ENCODE results near the gene FEM1A. TPM values are rescaled to one million over a fixed set of nuclear protein-coding genes. Genes with fewer than 3 reads are reported as not detected.
A peak's percentile ranks its signal among the peaks of the same experiment; 100 is the strongest.
"Not testable (repeated sequence)": the region's sequence is repeated elsewhere in the genome, so short reads cannot be mapped to it uniquely, and the experiment has no call there.

The FEM1A gene
- 1 to 10 TPM; 7.7 to 9.1 TPM for total RNA-seq
- long read RNA-seq, donor 1, full-length matches to known transcripts: 12 of 13 reads
- long read RNA-seq, donor 1, partial matches to known transcripts: 0 of 13 reads
- long read RNA-seq, donor 1, other reads (novel, unspliced or antisense): 1 of 13 reads
- long read RNA-seq, donor 2, full-length matches to known transcripts: 74 of 74 reads
- long read RNA-seq, donor 2, partial matches to known transcripts: 0 of 74 reads
- long read RNA-seq, donor 2, other reads (novel, unspliced or antisense): 0 of 74 reads

- peak; percentile 100 for DNase-seq (ENCODE audit: low spot score)
- intact Hi-C loops (cut with DNase I): no loop called here
Measured at GRCh38 chr19:4791183-4792018, at the start of gene FEM1A. Gene FEM1A, plus strand, starts transcription at chr19:4791734. Its CDS starts 121 bp downstream, at chr19:4791855.

- no peak for DNase-seq (ENCODE audit: low spot score)
- intact Hi-C loops (cut with DNase I): no loop called here
Measured at GRCh38 chr19:4742723-4743646, 48.5 kb upstream of the FEM1A start.

GRCh38 chr19:4744451-4745174 lies 46.9 kb upstream of the FEM1A start:
- DNase-seq (ENCODE audit: low spot score): no peak
- intact Hi-C loops (cut with DNase I): no loop called here

GRCh38 chr19:4745175-4745574 lies 46.4 kb upstream of the FEM1A start:
- DNase-seq (ENCODE audit: low spot score); intact Hi-C loops (cut with DNase I): not testable (repeated sequence)

GRCh38 chr19:4745986-4746385 lies 45.5 kb upstream of the FEM1A start:
- intact Hi-C loops (cut with DNase I): no loop called here

GRCh38 chr19:4748185-4748584 lies 43.3 kb upstream of the FEM1A start:
- intact Hi-C loops (cut with DNase I): no loop called here

More at GRCh38 chr19:4745986-4746385, 45.5 kb upstream of the FEM1A start:
- DNase-seq (ENCODE audit: low spot score): no peak

GRCh38 chr19:4748589-4748988 lies 42.9 kb upstream of the FEM1A start:
- intact Hi-C loops (cut with DNase I): no loop called here
- DNase-seq (ENCODE audit: low spot score): no peak

More at GRCh38 chr19:4748185-4748584, 43.3 kb upstream of the FEM1A start:
- DNase-seq (ENCODE audit: low spot score): no peak

- intact Hi-C loops (cut with DNase I): no loop called here
- DNase-seq (ENCODE audit: low spot score): no peak
Measured at GRCh38 chr19:4749870-4750590, 41.5 kb upstream of the FEM1A start.

- intact Hi-C loops (cut with DNase I): no loop called here
- no peak for DNase-seq (ENCODE audit: low spot score)
Measured at GRCh38 chr19:4754248-4754647, 37.3 kb upstream of the FEM1A start.

- intact Hi-C loops (cut with DNase I): no loop called here
- no peak for DNase-seq (ENCODE audit: low spot score)
Measured at GRCh38 chr19:4755459-4755858, 36.1 kb upstream of the FEM1A start.

GRCh38 chr19:4758082-4758481 lies 33.5 kb upstream of the FEM1A start:
- intact Hi-C loops (cut with DNase I): no loop called here

GRCh38 chr19:4758659-4759058 lies 32.9 kb upstream of the FEM1A start:
- intact Hi-C loops (cut with DNase I): no loop called here
- no peak for DNase-seq (ENCODE audit: low spot score)

More at GRCh38 chr19:4758082-4758481, 33.5 kb upstream of the FEM1A start:
- DNase-seq (ENCODE audit: low spot score): no peak

GRCh38 chr19:4759388-4760284 lies 31.9 kb upstream of the FEM1A start:
- peak; percentile 96 for DNase-seq (ENCODE audit: low spot score)
- intact Hi-C loops (cut with DNase I): no loop called here

- intact Hi-C loops (cut with DNase I): no loop called here
- no peak for DNase-seq (ENCODE audit: low spot score)
Measured at GRCh38 chr19:4760285-4760650, 31.3 kb upstream of the FEM1A start.

- intact Hi-C loops (cut with DNase I): no loop called here
- no peak for DNase-seq (ENCODE audit: low spot score)
Measured at GRCh38 chr19:4763021-4763420, 28.5 kb upstream of the FEM1A start.

- intact Hi-C loops (cut with DNase I): no loop called here
Measured at GRCh38 chr19:4764393-4764660, 27.2 kb upstream of the FEM1A start.

GRCh38 chr19:4768934-4769777 lies 22.4 kb upstream of the FEM1A start:
- intact Hi-C loops (cut with DNase I): no loop called here
- DNase-seq (ENCODE audit: low spot score): peak; percentile 90

More at GRCh38 chr19:4764393-4764660, 27.2 kb upstream of the FEM1A start:
- DNase-seq (ENCODE audit: low spot score): no peak

Measured in posterior vena cava (tissue), 2 donors.